Measurements from ENCODE around the gene HTRA2.

Gene HTRA2

GRCh38 chr2:74524005-74524404, 5.7 kb upstream of the HTRA2 start:
- TF ChIP-seq, protein P1, sequence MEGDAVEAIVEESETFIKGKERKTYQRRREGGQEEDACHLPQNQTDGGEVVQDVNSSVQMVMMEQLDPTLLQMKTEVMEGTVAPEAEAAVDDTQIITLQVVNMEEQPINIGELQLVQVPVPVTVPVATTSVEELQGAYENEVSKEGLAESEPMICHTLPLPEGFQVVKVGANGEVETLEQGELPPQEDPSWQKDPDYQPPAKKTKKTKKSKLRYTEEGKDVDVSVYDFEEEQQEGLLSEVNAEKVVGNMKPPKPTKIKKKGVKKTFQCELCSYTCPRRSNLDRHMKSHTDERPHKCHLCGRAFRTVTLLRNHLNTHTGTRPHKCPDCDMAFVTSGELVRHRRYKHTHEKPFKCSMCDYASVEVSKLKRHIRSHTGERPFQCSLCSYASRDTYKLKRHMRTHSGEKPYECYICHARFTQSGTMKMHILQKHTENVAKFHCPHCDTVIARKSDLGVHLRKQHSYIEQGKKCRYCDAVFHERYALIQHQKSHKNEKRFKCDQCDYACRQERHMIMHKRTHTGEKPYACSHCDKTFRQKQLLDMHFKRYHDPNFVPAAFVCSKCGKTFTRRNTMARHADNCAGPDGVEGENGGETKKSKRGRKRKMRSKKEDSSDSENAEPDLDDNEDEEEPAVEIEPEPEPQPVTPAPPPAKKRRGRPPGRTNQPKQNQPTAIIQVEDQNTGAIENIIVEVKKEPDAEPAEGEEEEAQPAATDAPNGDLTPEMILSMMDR (IDR thresholded peaks at IDR 0.05; ENCODE audit: insufficient read depth, low read length, missing control alignments) = no peak
- CTCF ChIA-PET = no interaction called here
- H3K4me3 ChIP-seq (ENCODE audit: low read depth, low read length) = no peak overlapping the region
- DNase-seq (ENCODE audit: low read depth, low spot score) = no peak
- POLR2A ChIA-PET = no interaction called here

GRCh38 chr2:74524955-74525716, 4.6 kb upstream of the HTRA2 start:
- POLR2A ChIA-PET = no interaction called here
- CTCF ChIA-PET = interaction anchor here (1.4 kb wide), 1 partner anchor 61 kb away, joined by 6 read pairs; no protein-coding TSS in a partner anchor
- TF ChIP-seq, protein P1 (IDR thresholded peaks at IDR 0.05; ENCODE audit: insufficient read depth, low read length, missing control alignments) = no peak
- H3K4me3 ChIP-seq (ENCODE audit: low read depth, low read length) = no peak overlapping the region
- no peak for DNase-seq (ENCODE audit: low read depth, low spot score)

GRCh38 chr2:74525717-74526648, 3.8 kb upstream of the HTRA2 start, which contains the start of gene DQX1:
DQX1 (minus strand) TSS chr2:74526231; CDS start chr2:74525729, 502 bp downstream.
- TF ChIP-seq, protein P1 (IDR thresholded peaks at IDR 0.05; ENCODE audit: insufficient read depth, low read length, missing control alignments) = no peak
- H3K4me3 ChIP-seq (ENCODE audit: low read depth, low read length) = no peak within 1 kb of the TSS
- POLR2A ChIA-PET = interaction anchor here (0.8 kb wide), 1 partner anchor 22 kb away, joined by 3 read pairs; no protein-coding TSS in a partner anchor
- CTCF ChIA-PET = interaction anchor here (1.0 to 1.6 kb wide), 5 partner anchors 11 to 63 kb away, joined by 3 to 6 read pairs (median 3); partner anchors contain the start of genes PCGF1 and TLX2
- no peak for DNase-seq (ENCODE audit: low read depth, low spot score)

DNA sequence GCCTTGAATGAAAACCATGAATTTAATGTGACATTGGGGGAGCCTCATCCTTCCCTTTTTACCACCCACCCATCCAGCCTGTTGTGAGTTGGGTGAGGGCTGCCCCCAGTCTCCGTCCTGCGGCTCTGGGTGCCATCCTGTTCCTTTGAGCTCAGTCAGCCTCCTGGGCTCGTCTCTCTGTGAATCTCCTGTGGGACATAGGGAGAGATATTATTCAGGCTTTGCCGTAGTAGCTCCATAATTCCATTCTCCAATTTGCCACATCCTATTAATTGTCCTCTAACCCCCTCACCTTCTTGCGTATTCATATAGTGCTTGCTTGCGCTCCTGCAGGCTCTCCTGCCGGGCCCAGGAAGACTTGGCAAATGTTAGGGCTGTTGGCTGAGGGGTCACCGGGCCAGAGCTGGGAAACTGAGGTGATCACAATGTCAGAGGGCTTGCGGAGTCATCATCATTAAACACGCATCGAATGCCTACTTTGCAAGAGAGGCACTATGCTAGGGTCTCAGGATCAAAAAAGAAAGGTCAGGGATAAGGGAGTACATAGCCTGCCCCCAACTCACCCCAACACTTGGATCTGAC, 3.0 kb upstream of the HTRA2 start:
- ChIA-PET POLR2A (interaction anchor here (0.8 kb wide), 1 partner anchor 23 kb away, joined by 3 read pairs; no protein-coding TSS in a partner anchor), CTCF (interaction anchor here (1.0 to 1.6 kb wide), 4 partner anchors 12 to 62 kb away, joined by 3 to 4 read pairs (median 3); partner anchors contain the start of genes PCGF1 and TLX2)
- no peak for DNase-seq (ENCODE audit: low read depth, low spot score)
- no peak overlapping the region for H3K4me3 ChIP-seq (ENCODE audit: low read depth, low read length)
- TF ChIP-seq, protein P1 (IDR thresholded peaks at IDR 0.05; ENCODE audit: insufficient read depth, low read length, missing control alignments) = no peak

GRCh38 chr2:74527741-74528140, 2.0 kb upstream of the HTRA2 start:
- ChIA-PET CTCF (interaction anchor here (1.5 to 8.9 kb wide), 4 partner anchors 20 to 58 kb away, joined by 3 to 137 read pairs (median 8); partner anchors contain the start of genes CCDC142, PCGF1 and TTC31), POLR2A (no interaction called here)
- no peak overlapping the region; the same call in 1 of the 2 replicates for H3K4me3 ChIP-seq (ENCODE audit: low read depth, low read length)
- TF ChIP-seq, protein P1 (IDR thresholded peaks at IDR 0.05; ENCODE audit: insufficient read depth, low read length, missing control alignments) = no peak
- no peak for DNase-seq (ENCODE audit: low read depth, low spot score)

All from AG04449 (cell line).